SIG-M5 treated with dmso at 0.1 percent for 504 hours (cell line): ENCODE data around the gene NT5C1B.

Experiments used
- DNase-seq: peaks from one replicate; lab custom pipeline; 2025; ENCODE audit not compliant: unreplicated experiment; lab: John Stamatoyannopoulos, UW

The NT5C1B gene

GRCh38 chr2:18551623-18552022 is 37.7 kb downstream of the NT5C1B start:
- DNase-seq, result no peak

GRCh38 chr2:18551169-18551568 is 38.2 kb downstream of the NT5C1B start:
- DNase-seq, result no peak

GRCh38 chr2:18550433-18550832 is 38.9 kb downstream of the NT5C1B start:
- no peak for DNase-seq

GRCh38 chr2:18549083-18549482 is 40.3 kb downstream of the NT5C1B start:
- DNase-seq, result no peak

- DNase-seq, result no peak
Observed at GRCh38 chr2:18548621-18549020, 40.7 kb downstream of the NT5C1B start.

GRCh38 chr2:18546567-18546966 is 42.8 kb downstream of the NT5C1B start:
- DNase-seq, result no peak

- DNase-seq, result no peak
Observed at GRCh38 chr2:18545384-18545783, 44.0 kb downstream of the NT5C1B start.

GRCh38 chr2:18544171-18544570 is 45.2 kb downstream of the NT5C1B start:
- DNase-seq, result no peak

GRCh38 chr2:18540872-18541271 is 48.5 kb downstream of the NT5C1B start:
- DNase-seq, result no peak

- no peak for DNase-seq
Observed at GRCh38 chr2:18536697-18537096, 52.7 kb downstream of the NT5C1B start.

- DNase-seq, result no peak
Observed at GRCh38 chr2:18536100-18536499, 53.3 kb downstream of the NT5C1B start.

GRCh38 chr2:18531194-18531593 is 58.2 kb downstream of the NT5C1B start:
- DNase-seq, result no peak

- DNase-seq, result no peak
Observed at GRCh38 chr2:18527822-18528221, 61.5 kb downstream of the NT5C1B start.

- DNase-seq, result no peak
Observed at GRCh38 chr2:18527326-18527725, 62.0 kb downstream of the NT5C1B start.

- no peak for DNase-seq
Observed at GRCh38 chr2:18526429-18526828, 62.9 kb downstream of the NT5C1B start.

- no peak for DNase-seq
Observed at GRCh38 chr2:18525852-18526251, 63.5 kb downstream of the NT5C1B start.

GRCh38 chr2:18525236-18525635 is 64.1 kb downstream of the NT5C1B start:
- no peak for DNase-seq

- no peak for DNase-seq
Observed at GRCh38 chr2:18522484-18523146, 66.8 kb downstream of the NT5C1B start.

- peak; percentile 61 for DNase-seq
Observed at GRCh38 chr2:18520451-18521425, 68.6 kb downstream of the NT5C1B start.

GRCh38 chr2:18519914-18520450 is 69.4 kb downstream of the NT5C1B start:
- DNase-seq, result no peak

- DNase-seq, result no peak
Observed at GRCh38 chr2:18518116-18519111, 71.0 kb downstream of the NT5C1B start.
